Measurements from ENCODE around the gene IQGAP1. TPM values are rescaled to one million over a fixed set of nuclear protein-coding genes. Genes with fewer than 3 reads are reported as not detected.
"Not testable (repeated sequence)": the region's sequence is repeated elsewhere in the genome, so short reads cannot be mapped to it uniquely, and the experiment has no call there.

Gene IQGAP1
- total RNA-seq, 1 experiment from 2014 or later: 106 TPM

GRCh38 chr15:90513448-90513847 is 125.4 kb downstream of the IQGAP1 start (continued):
- TF ChIP-seq CREM (CRISPR knock-in tag; IDR thresholded peaks at IDR 0.05) (no peak), NR1H2 (CRISPR knock-in tag; IDR thresholded peaks at IDR 0.05) (no peak), FOXJ3 (CRISPR knock-in tag; IDR thresholded peaks at IDR 0.05; ENCODE audit: borderline replicate concordance) (no peak)
- TF ChIP-seq, protein P1, sequence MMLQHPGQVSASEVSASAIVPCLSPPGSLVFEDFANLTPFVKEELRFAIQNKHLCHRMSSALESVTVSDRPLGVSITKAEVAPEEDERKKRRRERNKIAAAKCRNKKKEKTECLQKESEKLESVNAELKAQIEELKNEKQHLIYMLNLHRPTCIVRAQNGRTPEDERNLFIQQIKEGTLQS (CRISPR knock-in tag; conservative IDR thresholded peaks at IDR 0.05): no peak

DNA sequence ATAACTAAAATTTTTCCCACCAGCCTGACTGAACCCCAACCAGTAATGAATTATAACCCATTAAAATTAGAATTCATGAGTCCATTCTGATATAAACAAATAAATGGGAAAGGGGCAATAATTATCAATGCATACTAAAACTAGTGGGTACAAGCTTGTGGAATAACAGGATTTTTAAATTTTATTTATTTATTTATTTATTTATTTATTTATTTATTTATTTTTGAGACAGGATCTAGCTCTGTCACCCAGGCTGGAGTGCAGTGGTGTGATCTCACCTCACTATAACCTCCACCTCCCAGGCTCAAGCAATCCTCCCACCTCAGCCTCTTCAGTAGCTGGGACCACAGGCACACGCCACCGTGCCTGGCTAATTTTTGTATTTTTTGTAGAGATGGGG is 125.9 kb downstream of the IQGAP1 start:
- ATAC-seq; H3K27ac Mint-ChIP-seq; DNase-seq (ENCODE audit: low spot score); H3K4me1 Mint-ChIP-seq; POLR2A ChIA-PET; H3K4me3 Mint-ChIP-seq; H3K27me3 Mint-ChIP-seq (ENCODE audit: low read depth); CTCF ChIA-PET: not testable (repeated sequence)
- Mint-ChIP-seq H3K9me3 (peaks cover 33% of the 10 kb centered on the region), H3K36me3 (peaks cover 16% of the 10 kb centered on the region)

DNA sequence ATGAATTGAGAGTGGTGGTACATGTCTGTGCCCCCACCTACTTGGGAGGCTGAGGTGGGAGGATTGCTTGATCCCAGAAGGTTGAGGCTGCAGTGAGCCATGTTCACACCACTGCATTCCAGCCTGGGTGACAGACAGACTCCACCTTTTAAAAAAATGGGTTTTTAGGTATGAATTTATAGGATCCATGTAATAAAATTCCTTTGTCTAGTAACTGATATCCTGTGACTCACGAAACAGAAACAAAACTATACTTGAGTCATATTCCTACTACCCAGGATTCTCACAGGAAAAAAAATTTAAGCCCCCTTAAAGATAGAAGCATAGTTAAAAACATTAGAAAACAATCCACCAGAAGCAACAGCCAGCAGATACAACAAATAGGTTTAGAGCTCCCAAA is 131.6 kb downstream of the IQGAP1 start:
- peaks cover 2% of the 10 kb centered on the region for H3K4me1 Mint-ChIP-seq
- ATAC-seq (no peak), DNase-seq (ENCODE audit: low spot score) (no peak)
- no peak overlapping the region for H3K4me3 Mint-ChIP-seq
- ChIA-PET CTCF (no interaction called here), POLR2A (interaction anchor here (0.7 kb wide), 1 partner anchor 38 kb away, joined by 4 read pairs; no protein-coding TSS in a partner anchor)
- H3K27ac Mint-ChIP-seq: no peak overlapping the region
- no peaks in the 10 kb centered on the region for H3K36me3 Mint-ChIP-seq
- TF ChIP-seq FOXP4 (CRISPR knock-in tag; IDR thresholded peaks at IDR 0.05): no peak
- TF ChIP-seq FOXJ3 (CRISPR knock-in tag; IDR thresholded peaks at IDR 0.05; ENCODE audit: borderline replicate concordance): no peak
- TF ChIP-seq CDX4 (CRISPR knock-in tag; IDR thresholded peaks at IDR 0.05; ENCODE audit: borderline replicate concordance): no peak
- no peak for TF ChIP-seq HMGXB4 (CRISPR knock-in tag; IDR thresholded peaks at IDR 0.05)
- TF ChIP-seq, protein P2, sequence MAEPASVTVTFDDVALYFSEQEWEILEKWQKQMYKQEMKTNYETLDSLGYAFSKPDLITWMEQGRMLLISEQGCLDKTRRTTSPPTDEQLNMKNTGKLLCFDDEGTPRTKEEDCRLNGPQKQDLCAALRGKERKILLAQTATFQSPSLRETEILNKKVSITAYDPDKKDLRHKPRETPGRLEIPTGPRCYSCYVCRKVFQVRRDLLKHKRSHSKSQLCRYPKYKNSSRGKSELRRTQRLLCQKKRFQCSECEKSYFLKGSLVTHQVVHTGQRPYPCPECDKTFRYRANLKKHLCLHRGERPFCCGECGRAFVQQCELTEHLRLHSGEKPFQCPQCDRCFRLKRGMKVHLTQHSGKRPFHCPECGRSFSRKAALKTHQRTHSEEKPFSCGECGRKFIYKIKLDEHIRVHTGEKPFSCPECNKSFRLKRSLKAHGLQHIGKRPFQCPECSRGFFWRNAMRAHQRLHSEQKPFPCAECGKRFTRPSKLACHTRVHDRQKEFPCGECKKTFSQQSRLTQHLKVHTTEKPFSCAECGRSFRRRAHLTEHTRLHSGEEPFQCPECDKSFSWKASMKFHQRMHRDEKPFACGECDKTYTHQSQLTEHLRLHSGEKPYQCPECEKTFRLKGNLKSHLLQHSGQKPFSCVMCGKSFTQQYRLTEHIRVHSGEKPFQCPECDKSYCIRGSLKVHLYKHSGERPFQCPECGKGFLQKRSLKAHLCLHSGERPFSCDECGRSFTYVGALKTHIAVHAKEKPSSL (CRISPR knock-in tag; conservative IDR thresholded peaks at IDR 0.05): no peak
- TF ChIP-seq, protein P3, sequence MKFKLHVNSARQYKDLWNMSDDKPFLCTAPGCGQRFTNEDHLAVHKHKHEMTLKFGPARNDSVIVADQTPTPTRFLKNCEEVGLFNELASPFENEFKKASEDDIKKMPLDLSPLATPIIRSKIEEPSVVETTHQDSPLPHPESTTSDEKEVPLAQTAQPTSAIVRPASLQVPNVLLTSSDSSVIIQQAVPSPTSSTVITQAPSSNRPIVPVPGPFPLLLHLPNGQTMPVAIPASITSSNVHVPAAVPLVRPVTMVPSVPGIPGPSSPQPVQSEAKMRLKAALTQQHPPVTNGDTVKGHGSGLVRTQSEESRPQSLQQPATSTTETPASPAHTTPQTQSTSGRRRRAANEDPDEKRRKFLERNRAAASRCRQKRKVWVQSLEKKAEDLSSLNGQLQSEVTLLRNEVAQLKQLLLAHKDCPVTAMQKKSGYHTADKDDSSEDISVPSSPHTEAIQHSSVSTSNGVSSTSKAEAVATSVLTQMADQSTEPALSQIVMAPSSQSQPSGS (CRISPR knock-in tag; IDR thresholded peaks at IDR 0.05; ENCODE audit: borderline replicate concordance, low read depth): no peak
- no peak for TF ChIP-seq ZNF671 (CRISPR knock-in tag; IDR thresholded peaks at IDR 0.05)
- no peaks in the 10 kb centered on the region for H3K9me3 Mint-ChIP-seq
- H3K27me3 Mint-ChIP-seq (ENCODE audit: low read depth): no peaks in the 10 kb centered on the region

DNA sequence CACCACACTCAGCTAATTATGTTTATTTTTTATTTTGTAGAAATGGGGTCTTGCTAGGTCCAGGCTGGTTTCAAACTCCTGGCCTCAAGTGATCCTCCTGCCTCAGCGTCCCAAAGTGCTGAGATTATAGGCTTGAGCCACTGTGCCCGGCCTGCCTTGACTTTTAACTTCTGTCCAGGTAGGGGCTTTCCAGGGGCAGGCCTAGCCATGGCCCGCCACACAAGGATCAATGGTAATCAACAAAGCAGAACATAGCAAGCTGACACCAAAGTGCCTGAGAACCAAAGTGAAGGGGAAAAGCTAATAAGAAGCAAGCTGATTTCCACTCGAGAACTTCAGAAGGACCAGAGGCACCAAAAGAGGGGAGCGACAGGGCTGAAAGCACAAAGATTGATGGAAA is 132.3 kb downstream of the IQGAP1 start:
- Mint-ChIP-seq H3K27ac (no peak overlapping the region), H3K4me3 (no peak overlapping the region), H3K9me3 (no peaks in the 10 kb centered on the region), H3K27me3 (ENCODE audit: low read depth) (no peaks in the 10 kb centered on the region), H3K4me1 (peaks cover 2% of the 10 kb centered on the region), H3K36me3 (no peaks in the 10 kb centered on the region)
- no peak for ATAC-seq
- ChIA-PET POLR2A (no interaction called here), CTCF (interaction anchor here (0.7 kb wide), 1 partner anchor 200 kb away, joined by 3 read pairs; no protein-coding TSS in a partner anchor)
- no peak for DNase-seq (ENCODE audit: low spot score)
- TF ChIP-seq CREB1 (CRISPR knock-in tag; IDR thresholded peaks at IDR 0.05) (no peak), TEAD4 (CRISPR knock-in tag; IDR thresholded peaks at IDR 0.05) (no peak), NR2C2 (CRISPR knock-in tag; IDR thresholded peaks at IDR 0.05) (no peak), PRRX2 (CRISPR knock-in tag; IDR thresholded peaks at IDR 0.05) (no peak), TEAD1 (CRISPR knock-in tag; IDR thresholded peaks at IDR 0.05) (no peak), ATF1 (CRISPR knock-in tag; IDR thresholded peaks at IDR 0.05) (no peak), ELF4 (CRISPR knock-in tag; IDR thresholded peaks at IDR 0.05; ENCODE audit: low read depth) (no peak)
- TF ChIP-seq, protein P4, sequence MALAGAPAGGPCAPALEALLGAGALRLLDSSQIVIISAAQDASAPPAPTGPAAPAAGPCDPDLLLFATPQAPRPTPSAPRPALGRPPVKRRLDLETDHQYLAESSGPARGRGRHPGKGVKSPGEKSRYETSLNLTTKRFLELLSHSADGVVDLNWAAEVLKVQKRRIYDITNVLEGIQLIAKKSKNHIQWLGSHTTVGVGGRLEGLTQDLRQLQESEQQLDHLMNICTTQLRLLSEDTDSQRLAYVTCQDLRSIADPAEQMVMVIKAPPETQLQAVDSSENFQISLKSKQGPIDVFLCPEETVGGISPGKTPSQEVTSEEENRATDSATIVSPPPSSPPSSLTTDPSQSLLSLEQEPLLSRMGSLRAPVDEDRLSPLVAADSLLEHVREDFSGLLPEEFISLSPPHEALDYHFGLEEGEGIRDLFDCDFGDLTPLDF (CRISPR knock-in tag; IDR thresholded peaks at IDR 0.05): no peak

Data from WTC11 (cell line).